ENCODE results near the gene ELMO1.

- TF ChIP-seq EZH2 (IDR thresholded peaks at IDR 0.05; ENCODE audit: borderline replicate concordance) (no peak), EZH2phosphoT487 (IDR thresholded peaks at IDR 0.05; ENCODE audit: low read depth, severe bottlenecking, unreplicated experiment) (no peak)
- TF ChIP-seq, protein P1, sequence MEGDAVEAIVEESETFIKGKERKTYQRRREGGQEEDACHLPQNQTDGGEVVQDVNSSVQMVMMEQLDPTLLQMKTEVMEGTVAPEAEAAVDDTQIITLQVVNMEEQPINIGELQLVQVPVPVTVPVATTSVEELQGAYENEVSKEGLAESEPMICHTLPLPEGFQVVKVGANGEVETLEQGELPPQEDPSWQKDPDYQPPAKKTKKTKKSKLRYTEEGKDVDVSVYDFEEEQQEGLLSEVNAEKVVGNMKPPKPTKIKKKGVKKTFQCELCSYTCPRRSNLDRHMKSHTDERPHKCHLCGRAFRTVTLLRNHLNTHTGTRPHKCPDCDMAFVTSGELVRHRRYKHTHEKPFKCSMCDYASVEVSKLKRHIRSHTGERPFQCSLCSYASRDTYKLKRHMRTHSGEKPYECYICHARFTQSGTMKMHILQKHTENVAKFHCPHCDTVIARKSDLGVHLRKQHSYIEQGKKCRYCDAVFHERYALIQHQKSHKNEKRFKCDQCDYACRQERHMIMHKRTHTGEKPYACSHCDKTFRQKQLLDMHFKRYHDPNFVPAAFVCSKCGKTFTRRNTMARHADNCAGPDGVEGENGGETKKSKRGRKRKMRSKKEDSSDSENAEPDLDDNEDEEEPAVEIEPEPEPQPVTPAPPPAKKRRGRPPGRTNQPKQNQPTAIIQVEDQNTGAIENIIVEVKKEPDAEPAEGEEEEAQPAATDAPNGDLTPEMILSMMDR (IDR thresholded peaks at IDR 0.05; ENCODE audit: poor library complexity) = no peak
Measured at GRCh38 chr7:37429435-37429791, 19.3 kb downstream of the ELMO1 start.

All from hepatocyte (in vitro differentiated cells).